KOPT-K1 (cell line): ENCODE results near the gene TTLL5.
"Not testable (repeated sequence)": the region's sequence is repeated elsewhere in the genome, so short reads cannot be mapped to it uniquely, and the experiment has no call there.

ENCODE experiments used
- H3K27ac ChIP-seq: fragments of 200-600 bp; sonication (generic); 2 replicates; pipeline ENCODE4 v1.5.1; 2016; ENCODE audit warnings: antibody characterized with exemption, mild to moderate bottlenecking, low read depth, low read length; ENCODE audit not compliant: poor library complexity, severe bottlenecking
- H3K36me3 ChIP-seq: fragments of 200-600 bp; sonication (generic); 2 replicates; pipeline ENCODE4 v1.5.1; 2017; ENCODE audit warnings: antibody characterized with exemption, mild to moderate bottlenecking, low read length, moderate library complexity; ENCODE audit not compliant: insufficient read depth
- H3K9me3 ChIP-seq: fragments of 200-600 bp; sonication (generic); 2 replicates; pipeline ENCODE4 v1.5.1; 2017; ENCODE audit warnings: antibody characterized with exemption, low read length, mild to moderate bottlenecking; ENCODE audit not compliant: insufficient read depth, poor library complexity, severe bottlenecking

TTLL5 gene

DNA sequence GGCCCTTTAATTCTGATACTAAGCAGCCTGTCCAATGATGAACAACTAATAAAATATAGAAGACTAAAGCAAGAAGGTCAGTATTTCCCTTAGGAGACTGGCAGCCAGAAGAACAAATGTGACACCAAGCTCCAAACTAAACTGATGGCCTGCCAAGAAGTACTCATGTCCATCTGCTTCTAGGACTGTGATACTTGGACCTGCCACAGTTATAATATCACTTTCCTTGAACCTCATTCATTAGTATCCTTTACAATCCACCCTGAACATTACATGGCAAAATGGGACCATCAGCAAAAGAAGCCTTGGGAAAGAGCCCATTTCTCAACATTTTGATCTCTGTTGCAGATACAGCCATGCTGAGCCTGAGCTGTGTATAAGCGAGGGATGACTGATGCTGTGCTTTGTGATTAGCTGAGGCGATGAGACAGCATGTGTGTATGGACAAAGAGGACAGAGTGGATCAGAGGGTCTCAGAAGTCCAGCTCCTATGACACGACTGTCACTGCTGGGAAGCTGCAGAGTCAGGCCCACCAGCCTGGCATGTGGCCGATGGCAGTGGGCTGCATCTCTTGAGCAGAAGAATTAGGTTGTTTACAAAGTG lies 246.8 kb downstream of the TTLL5 start:
- H3K27ac ChIP-seq, result no peak overlapping the region
- H3K9me3 ChIP-seq, result no peaks in the 10 kb centered on the region
- peaks cover 5% of the 10 kb centered on the region; the same call in 1 of the 2 replicates for H3K36me3 ChIP-seq

GRCh38 chr14:75909630-75910029 lies 248.6 kb downstream of the TTLL5 start:
- Histone ChIP-seq H3K9me3 (no peaks in the 10 kb centered on the region), H3K36me3 (peaks cover 5% of the 10 kb centered on the region; the same call in 1 of the 2 replicates), H3K27ac (no peak overlapping the region)

DNA sequence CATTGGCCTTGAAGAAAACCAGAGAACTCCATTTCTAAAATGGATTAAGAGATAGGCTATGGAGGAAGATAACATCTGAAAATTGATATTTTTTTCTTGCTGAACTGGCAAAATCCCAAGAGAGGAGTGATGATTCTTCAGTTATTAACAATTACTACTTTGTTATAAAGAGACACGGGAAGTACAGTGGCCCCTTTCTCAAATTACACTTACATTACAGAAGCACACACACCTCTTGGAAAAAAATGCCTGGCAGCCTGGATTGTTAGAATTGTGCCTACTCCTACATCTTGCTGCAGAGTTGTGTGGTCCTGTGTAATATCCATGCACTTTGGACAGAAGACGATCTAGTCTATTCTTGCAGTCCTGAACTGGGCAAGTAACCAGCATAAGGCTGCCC lies 249.0 kb downstream of the TTLL5 start:
- Histone ChIP-seq H3K9me3 (no peaks in the 10 kb centered on the region), H3K27ac (no peak overlapping the region), H3K36me3 (peaks cover 5% of the 10 kb centered on the region; the same call in 1 of the 2 replicates)

- Histone ChIP-seq H3K27ac (no peak overlapping the region), H3K9me3 (no peaks in the 10 kb centered on the region), H3K36me3 (peaks cover 5% of the 10 kb centered on the region; the same call in 1 of the 2 replicates)
These were observed 250.8 kb downstream of the TTLL5 start for GRCh38 chr14:75911883-75912282.

GRCh38 chr14:75913183-75913582 lies 252.1 kb downstream of the TTLL5 start:
- peaks cover 2% of the 10 kb centered on the region; the same call in 1 of the 2 replicates for H3K36me3 ChIP-seq
- H3K27ac ChIP-seq, result no peak overlapping the region
- no peaks in the 10 kb centered on the region for H3K9me3 ChIP-seq

- Histone ChIP-seq H3K36me3 (no peaks in the 10 kb centered on the region), H3K27ac (no peak overlapping the region), H3K9me3 (no peaks in the 10 kb centered on the region)
These were observed 254.0 kb downstream of the TTLL5 start for GRCh38 chr14:75915045-75915444.

GRCh38 chr14:75917322-75917945 lies 256.4 kb downstream of the TTLL5 start:
- no peaks in the 10 kb centered on the region for H3K36me3 ChIP-seq
- no peak overlapping the region for H3K27ac ChIP-seq
- peaks cover 4% of the 10 kb centered on the region for H3K9me3 ChIP-seq

DNA sequence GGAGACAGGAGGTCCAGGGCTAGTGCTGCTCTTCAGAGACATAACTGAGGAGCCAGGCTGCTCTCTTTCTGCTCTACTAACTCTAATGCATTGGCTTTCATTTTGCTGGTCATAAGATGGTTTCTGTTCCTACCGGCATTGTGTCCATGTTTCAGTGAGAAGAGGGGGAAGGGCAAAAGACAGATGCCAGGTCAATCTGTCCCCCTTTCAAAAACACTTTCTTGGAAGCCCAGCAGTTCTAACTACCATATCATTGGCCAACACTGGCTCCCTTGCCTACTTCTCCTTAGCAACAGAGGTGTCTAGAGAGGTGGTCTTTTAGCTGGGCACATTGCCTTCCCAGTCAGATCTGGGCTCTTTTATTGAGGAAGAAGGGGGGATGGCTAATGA lies 256.9 kb downstream of the TTLL5 start:
- no peaks in the 10 kb centered on the region for H3K36me3 ChIP-seq
- peaks cover 4% of the 10 kb centered on the region for H3K9me3 ChIP-seq
- no peak overlapping the region for H3K27ac ChIP-seq

DNA sequence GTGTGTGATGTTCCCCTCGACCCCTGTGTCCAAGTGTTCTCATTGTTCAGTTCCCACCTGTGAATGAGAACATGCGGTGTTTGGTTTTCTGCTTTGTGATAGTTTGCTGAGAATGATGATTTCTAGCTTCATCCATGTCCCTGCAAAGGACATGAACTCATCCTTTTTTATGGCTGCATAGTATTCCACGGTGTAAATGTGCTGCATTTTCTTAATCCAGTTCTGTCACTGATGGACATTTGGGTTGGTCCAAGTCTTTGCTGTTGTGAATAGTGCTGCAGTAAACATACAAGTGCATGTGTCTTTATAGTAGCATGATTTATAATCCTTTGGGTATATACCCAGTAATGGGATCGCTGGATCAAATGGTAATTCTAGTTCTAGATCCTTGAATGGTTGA lies 259.4 kb downstream of the TTLL5 start:
- H3K36me3 ChIP-seq, H3K9me3 ChIP-seq, H3K27ac ChIP-seq: not testable (repeated sequence)

GRCh38 chr14:75925141-75925840 lies 264.2 kb downstream of the TTLL5 start:
- H3K36me3 ChIP-seq, H3K27ac ChIP-seq, H3K9me3 ChIP-seq: not testable (repeated sequence)

GRCh38 chr14:75926431-75927115 lies 265.5 kb downstream of the TTLL5 start:
- Histone ChIP-seq H3K27ac (no peak overlapping the region), H3K9me3 (no peaks in the 10 kb centered on the region), H3K36me3 (no peaks in the 10 kb centered on the region)

DNA sequence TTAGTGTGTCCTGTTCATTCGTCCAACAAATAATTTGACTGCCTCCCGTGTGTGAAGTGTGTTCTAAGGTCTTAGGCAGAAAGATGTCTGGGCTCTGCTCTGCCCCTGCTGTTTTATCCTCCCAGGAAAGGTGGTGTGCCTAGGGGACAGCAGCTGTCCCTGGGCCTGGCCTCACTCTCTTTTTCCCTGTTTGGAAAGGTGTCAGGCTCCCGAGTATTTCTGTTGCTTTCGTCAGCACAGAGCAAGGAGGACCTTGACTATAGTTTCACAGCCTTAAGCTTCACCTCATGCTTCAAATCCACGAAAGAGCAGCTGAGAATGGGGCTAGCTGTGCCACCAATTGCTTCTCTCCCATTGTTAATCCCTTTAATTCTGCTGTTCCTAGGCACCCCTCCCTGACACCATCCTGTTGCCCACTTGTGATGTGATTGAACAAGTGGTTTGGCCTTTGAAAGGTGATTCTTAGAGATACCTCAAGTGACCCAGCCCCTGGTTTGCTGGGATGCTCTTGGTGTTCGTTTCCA lies 266.6 kb downstream of the TTLL5 start:
- Histone ChIP-seq H3K9me3 (no peaks in the 10 kb centered on the region), H3K36me3 (no peaks in the 10 kb centered on the region), H3K27ac (no peak overlapping the region)

DNA sequence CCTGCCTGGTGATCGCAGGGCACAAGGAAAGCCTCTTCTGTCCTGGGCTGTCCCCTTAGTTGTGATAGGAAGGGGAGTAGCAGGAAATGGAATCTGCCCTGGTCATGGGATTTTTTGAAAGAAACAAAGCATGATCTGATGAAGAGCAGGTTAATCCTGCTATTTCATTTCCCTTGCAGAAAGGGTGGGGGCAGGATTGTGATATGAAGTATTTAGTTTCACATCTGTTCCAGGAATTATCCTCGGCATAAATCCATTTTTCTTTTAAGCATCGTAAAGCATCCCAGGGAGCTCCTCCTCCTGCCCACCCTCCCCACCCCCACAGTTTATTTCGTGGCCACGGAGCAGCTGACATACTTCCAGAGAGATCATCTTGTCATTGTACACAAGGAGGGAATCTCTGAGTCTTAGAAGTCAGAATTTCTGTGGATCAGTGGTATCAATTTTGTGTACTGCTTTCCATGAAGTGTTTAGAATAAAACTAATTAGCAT lies 267.7 kb downstream of the TTLL5 start:
- Histone ChIP-seq H3K27ac (no peak overlapping the region), H3K9me3 (no peaks in the 10 kb centered on the region), H3K36me3 (no peaks in the 10 kb centered on the region)

DNA sequence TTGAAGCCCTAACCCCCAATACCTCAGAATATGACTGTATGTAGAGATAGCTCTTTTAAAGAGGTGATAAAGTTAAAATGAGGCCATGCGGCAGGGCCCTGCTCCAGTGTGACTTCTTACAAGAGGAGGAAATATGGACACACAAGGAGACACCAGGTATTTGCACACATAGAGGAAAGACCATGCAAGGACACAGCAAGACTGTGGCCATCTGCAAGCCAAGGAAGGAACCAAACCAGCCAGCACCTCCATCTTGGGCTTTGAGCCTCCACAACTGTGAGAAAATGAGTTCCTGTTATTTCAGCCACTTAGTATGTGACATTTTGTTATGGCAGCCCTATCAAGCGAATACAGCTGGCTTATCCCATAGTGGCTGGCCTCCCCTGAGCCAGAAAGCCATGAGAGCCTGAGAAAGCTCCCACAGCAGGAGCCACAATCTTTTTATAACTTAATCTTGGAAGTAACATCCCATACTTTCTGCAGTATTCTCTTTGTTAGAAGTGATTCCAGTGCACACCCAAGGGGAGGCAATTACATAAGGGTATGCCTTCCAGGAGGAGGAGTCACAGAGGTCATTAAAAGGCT lies 272.8 kb downstream of the TTLL5 start:
- H3K36me3 ChIP-seq, result no peaks in the 10 kb centered on the region
- no peaks in the 10 kb centered on the region for H3K9me3 ChIP-seq
- no peak overlapping the region for H3K27ac ChIP-seq
